Measurements from ENCODE around the gene HBE1. TPM values are rescaled to one million over a fixed set of nuclear protein-coding genes. Genes with fewer than 3 reads are reported as not detected.

Gene HBE1
- total and polyA plus RNA-seq, 8 donors: 4.2 to 41.6 (median 16.3) TPM; not detected in 2

DNA sequence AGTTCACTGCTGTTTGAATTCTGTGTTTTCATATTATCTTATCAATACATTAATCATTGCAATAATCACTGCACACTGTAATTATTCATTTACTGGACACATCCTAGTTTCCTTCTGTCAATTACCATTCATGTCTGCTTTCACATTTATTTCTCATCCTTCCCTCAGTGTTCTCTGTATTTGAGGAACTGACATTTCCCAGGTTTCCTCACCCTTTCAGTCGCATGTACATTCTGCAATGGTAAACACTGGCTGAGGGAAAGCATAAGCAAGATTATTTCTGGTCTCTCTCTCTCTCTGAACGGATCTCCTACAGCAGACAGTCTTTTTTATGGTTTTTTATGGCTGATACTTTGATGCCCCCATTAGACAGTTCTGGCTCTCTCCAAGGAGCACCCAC lies 31.3 kb downstream of the HBE1 start:
- TF ChIP-seq, protein P1, sequence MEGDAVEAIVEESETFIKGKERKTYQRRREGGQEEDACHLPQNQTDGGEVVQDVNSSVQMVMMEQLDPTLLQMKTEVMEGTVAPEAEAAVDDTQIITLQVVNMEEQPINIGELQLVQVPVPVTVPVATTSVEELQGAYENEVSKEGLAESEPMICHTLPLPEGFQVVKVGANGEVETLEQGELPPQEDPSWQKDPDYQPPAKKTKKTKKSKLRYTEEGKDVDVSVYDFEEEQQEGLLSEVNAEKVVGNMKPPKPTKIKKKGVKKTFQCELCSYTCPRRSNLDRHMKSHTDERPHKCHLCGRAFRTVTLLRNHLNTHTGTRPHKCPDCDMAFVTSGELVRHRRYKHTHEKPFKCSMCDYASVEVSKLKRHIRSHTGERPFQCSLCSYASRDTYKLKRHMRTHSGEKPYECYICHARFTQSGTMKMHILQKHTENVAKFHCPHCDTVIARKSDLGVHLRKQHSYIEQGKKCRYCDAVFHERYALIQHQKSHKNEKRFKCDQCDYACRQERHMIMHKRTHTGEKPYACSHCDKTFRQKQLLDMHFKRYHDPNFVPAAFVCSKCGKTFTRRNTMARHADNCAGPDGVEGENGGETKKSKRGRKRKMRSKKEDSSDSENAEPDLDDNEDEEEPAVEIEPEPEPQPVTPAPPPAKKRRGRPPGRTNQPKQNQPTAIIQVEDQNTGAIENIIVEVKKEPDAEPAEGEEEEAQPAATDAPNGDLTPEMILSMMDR (IDR thresholded peaks at IDR 0.05): no peak
- no peaks in the 10 kb centered on the region for H3K36me3 ChIP-seq
- no peak for DNase-seq
- H3K9me3 ChIP-seq: no peaks in the 10 kb centered on the region
- ATAC-seq: no peak
- no peaks in the 10 kb centered on the region for H3K4me1 ChIP-seq
- no peaks in the 10 kb centered on the region for H3K27me3 ChIP-seq
- intact Hi-C loops (cut with DNase I): no loop called here
- no peak overlapping the region for H3K27ac ChIP-seq
- H3K4me3 ChIP-seq: no peak overlapping the region

DNA sequence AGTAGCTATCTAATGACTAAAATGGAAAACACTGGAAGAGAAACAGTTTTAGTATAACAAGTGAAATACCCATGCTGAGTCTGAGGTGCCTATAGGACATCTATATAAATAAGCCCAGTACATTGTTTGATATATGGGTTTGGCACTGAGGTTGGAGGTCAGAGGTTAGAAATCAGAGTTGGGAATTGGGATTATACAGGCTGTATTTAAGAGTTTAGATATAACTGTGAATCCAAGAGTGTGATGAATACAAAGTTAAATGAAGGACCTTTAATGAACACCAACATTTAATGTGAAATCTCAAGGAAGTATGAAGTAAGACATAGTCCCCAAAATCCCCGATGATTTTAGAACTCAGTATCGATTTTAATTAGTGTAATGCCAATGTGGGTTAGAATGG lies 32.3 kb downstream of the HBE1 start:
- no peak overlapping the region for H3K4me3 ChIP-seq
- no peak overlapping the region for H3K27ac ChIP-seq
- no peaks in the 10 kb centered on the region for H3K36me3 ChIP-seq
- no peaks in the 10 kb centered on the region for H3K9me3 ChIP-seq
- no peaks in the 10 kb centered on the region for H3K27me3 ChIP-seq
- intact Hi-C loops (cut with DNase I): no loop called here
- DNase-seq: no peak
- ATAC-seq: no peak
- TF ChIP-seq, protein P1 (IDR thresholded peaks at IDR 0.05): no peak
- no peaks in the 10 kb centered on the region for H3K4me1 ChIP-seq

DNA sequence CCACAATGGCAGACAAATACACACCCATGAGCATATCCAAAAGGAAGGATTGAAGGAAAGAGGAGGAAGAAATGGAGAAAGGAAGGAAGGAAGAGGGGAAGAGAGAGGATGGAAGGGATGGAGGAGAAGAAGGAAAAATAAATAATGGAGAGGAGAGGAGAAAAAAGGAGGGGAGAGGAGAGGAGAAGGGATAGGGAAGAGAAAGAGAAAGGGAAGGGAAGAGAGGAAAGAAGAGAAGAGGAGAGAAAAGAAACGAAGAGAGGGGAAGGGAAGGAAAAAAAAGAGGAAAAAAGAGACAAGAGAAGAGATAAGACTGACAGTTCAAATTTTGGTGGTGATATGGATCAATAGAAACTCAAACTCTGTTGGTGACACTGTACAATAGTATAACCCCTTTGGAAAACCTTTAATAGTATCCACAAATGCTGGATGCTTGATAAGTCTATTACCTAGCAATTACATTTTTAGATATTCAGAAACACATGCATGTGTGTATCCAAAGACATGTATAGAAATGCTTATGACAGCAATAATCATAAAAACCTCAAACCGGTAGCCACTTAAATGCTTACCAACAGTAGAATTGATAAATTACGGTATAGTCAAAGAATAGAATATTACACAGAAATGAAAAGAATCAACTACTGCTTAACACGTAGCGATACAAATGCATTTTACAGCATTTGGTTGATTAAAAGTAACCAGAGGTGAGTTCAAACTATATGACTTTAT lies 34.2 kb downstream of the HBE1 start:
- intact Hi-C loops (cut with DNase I): no loop called here
- TF ChIP-seq, protein P1 (IDR thresholded peaks at IDR 0.05): no peak
- DNase-seq: no peak

DNA sequence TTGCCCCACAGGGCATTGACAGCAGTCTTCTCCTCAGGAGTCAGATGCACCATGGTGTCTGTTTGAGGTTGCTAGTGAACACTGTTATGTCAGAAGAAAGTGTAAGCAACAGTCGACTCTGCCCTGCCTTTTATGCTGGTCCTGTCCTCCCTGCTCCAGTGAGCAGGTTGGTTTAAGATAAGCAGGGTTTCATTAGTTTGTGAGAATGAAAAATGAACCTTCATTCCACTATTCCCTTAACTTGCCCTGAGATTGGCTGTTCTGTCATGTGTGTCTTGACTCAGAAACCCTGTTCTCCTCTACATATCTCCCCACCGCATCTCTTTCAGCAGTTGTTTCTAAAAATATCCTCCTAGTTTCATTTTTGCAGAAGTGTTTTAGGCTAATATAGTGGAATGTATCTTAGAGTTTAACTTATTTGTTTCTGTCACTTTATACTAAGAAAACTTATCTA lies 35.3 kb downstream of the HBE1 start, which contains the start of gene HBD:
Gene HBD (minus strand): TSS at position 103 of the 454 bp plus-strand sequence. CDS start 50 bp downstream, at position 53.
- Histone ChIP-seq H3K27ac (no peak within 1 kb of the TSS), H3K9me3 (no peaks in the 10 kb centered on the region), H3K4me3 (no peak within 1 kb of the TSS), H3K4me1 (no peaks in the 10 kb centered on the region), H3K36me3 (no peaks in the 10 kb centered on the region), H3K27me3 (no peaks in the 10 kb centered on the region)
- intact Hi-C loops (cut with DNase I): no loop called here
- DNase-seq (no peak), ATAC-seq (no peak)
- TF ChIP-seq, protein P1 (IDR thresholded peaks at IDR 0.05): no peak

More for the DNA sequence above, 34.2 kb downstream of the HBE1 start:
- ATAC-seq: no peak
- H3K9me3 ChIP-seq: no peaks in the 10 kb centered on the region
- no peaks in the 10 kb centered on the region for H3K4me1 ChIP-seq
- no peak overlapping the region for H3K27ac ChIP-seq
- H3K27me3 ChIP-seq: no peaks in the 10 kb centered on the region
- no peaks in the 10 kb centered on the region for H3K36me3 ChIP-seq
- no peak overlapping the region for H3K4me3 ChIP-seq

DNA sequence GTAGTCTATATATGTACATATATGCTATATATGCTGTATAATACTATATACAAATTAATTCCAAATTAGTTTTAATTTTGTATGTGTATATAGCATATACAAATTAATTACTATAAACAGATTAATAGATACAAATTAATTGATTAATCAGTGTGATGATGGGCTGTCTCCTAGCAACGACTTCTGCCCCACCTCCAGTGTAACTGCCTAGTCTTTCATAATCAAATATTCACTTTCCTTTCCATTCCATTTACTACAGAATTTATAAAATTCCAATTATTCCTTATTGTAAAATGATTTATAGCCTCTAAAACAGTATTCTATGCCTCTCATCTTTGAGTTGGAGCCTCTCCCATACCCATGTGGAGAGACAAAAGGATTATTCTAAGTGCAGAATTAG lies 36.4 kb downstream of the HBE1 start:
- Histone ChIP-seq H3K27me3 (no peaks in the 10 kb centered on the region), H3K4me3 (no peak overlapping the region), H3K36me3 (no peaks in the 10 kb centered on the region), H3K27ac (no peak overlapping the region), H3K4me1 (no peaks in the 10 kb centered on the region), H3K9me3 (no peaks in the 10 kb centered on the region)
- intact Hi-C loops (cut with DNase I): no loop called here
- TF ChIP-seq, protein P1 (IDR thresholded peaks at IDR 0.05): no peak
- ATAC-seq: no peak
- DNase-seq: no peak
